HepG2 (cell line): ENCODE results near the gene GLYATL1B. TPM values are rescaled to one million over a fixed set of nuclear protein-coding genes. Genes with fewer than 3 reads are reported as not detected.

Experiments used
- ATAC-seq: fragments of 200-7000 bp; cut with Tn5 transposase; 3 replicates; pipeline ENCODE4 v1.9.1; 2020; ENCODE audit warnings: mild to moderate bottlenecking, moderate library complexity
- BruUV-seq: library from RNA; stranded (reverse); fragments of 400-500 nt; replicated peaks from 2 replicates; lab custom pipeline; 2021; lab: Mats Ljungman, UMichigan
- CTCF ChIA-PET: fragments of 300-600 bp; formaldehyde crosslinking; extraction: SDS; loops from one replicate; lab custom pipeline; 2021; ENCODE audit warnings: low total read pairs, inconsistent platforms, low intra/inter-chr PET ratio; lab: Yijun Ruan, JAX
- POLR2A ChIA-PET: fragments of 350-600 bp; sonication (Branson Sonifier 250); formaldehyde crosslinking; loops from one replicate; lab custom pipeline; 2020; ENCODE audit warnings: antibody characterized with exemption, inconsistent platforms; lab: Yijun Ruan, JAX
- DNase-seq: peaks from one replicate; pipeline ENCODE4 v3.0.0-alpha.2; 2015; ENCODE audit warnings: low spot score
- FAIRE-seq: peaks from 3 replicates; lab custom pipeline; 2011; peaks lifted over from hg19 to GRCh38; lab: Jason Lieb, UNC
- H2AFZ ChIP-seq: one replicate; pipeline ENCODE4 v1.6.1; 2011; ENCODE audit warnings: low read length, inconsistent platforms
- H3K27ac ChIP-seq: fragments of 300-600 bp; 3 replicates; pipeline ENCODE4 v1.8.0; 2011; ENCODE audit warnings: mixed run types, mild to moderate bottlenecking, mixed read lengths, low read length, inconsistent platforms; ENCODE audit not compliant: insufficient read depth; ENCODE audit errors: extremely low read length
- H3K27me3 ChIP-seq, 2 experiments: fragments of 200-600 bp in 1 of 2; 2 replicates in 1 of 2; 3 replicates in 1 of 2; pipeline versions ENCODE4 v1.6.0 to v1.8.0; 2011; ENCODE audit warnings: low read length in 2 of 2, mild to moderate bottlenecking in 2 of 2, moderate library complexity in 2 of 2, inconsistent platforms in 1 of 2; ENCODE audit not compliant: insufficient read depth in 2 of 2, control insufficient read depth in 1 of 2
- H3K36me3 ChIP-seq, 2 experiments: fragments of 200-600 bp in 1 of 2; replicated peaks in 1 of 2; 2 replicates in 1 of 2; 3 replicates in 1 of 2; pipeline versions ENCODE4 v1.5.1 to v1.8.0; 2011; ENCODE audit warnings: low read length in 2 of 2, inconsistent platforms in 1 of 2; ENCODE audit not compliant: insufficient read depth in 2 of 2, control insufficient read depth in 1 of 2
- H3K4me1 ChIP-seq: 2 replicates; pipeline ENCODE4 v1.5.1; 2012; ENCODE audit warnings: low read length, inconsistent platforms; ENCODE audit not compliant: insufficient read depth
- H3K4me2 ChIP-seq: 2 replicates; pipeline ENCODE4 v1.6.0; 2011; ENCODE audit warnings: low read depth, low read length, inconsistent platforms
- H3K4me3 ChIP-seq, 3 experiments: fragments of 200-600 bp in 1 of 3; sonication (generic), shearing (Covaris generic) in 1 of 3; replicated peaks in 1 of 3; 2 replicates each; pipeline ENCODE4 v1.5.1; 2011 to 2016; ENCODE audit warnings: low read length in 3 of 3, inconsistent platforms in 2 of 3, low read depth in 2 of 3, mild to moderate bottlenecking in 2 of 3, control low read depth in 1 of 3, mixed read lengths in 1 of 3; ENCODE audit not compliant: insufficient read depth in 1 of 3
- H3K79me2 ChIP-seq: one replicate; pipeline ENCODE4 v1.6.1; 2011; ENCODE audit warnings: low read length, inconsistent platforms; ENCODE audit not compliant: insufficient read depth
- H3K9ac ChIP-seq: 2 replicates; pipeline ENCODE4 v1.6.0; 2011; ENCODE audit warnings: mild to moderate bottlenecking, low read depth, low read length, inconsistent platforms; ENCODE audit not compliant: insufficient read depth
- H3K9me3 ChIP-seq: 2 replicates; pipeline ENCODE4 v1.5.1; 2012; ENCODE audit warnings: mild to moderate bottlenecking, low read length
- H4K20me1 ChIP-seq: 2 replicates; pipeline ENCODE4 v1.6.0; 2011; ENCODE audit warnings: inconsistent platforms, mild to moderate bottlenecking, low read length, moderate library complexity; ENCODE audit not compliant: insufficient read depth
- MAFF ChIP-seq: IDR thresholded peaks from 2 replicates; pipeline ENCODE4 v1.6.1; 2011; ENCODE audit warnings: low read depth, low read length, improper control_type of control experiment
- MAFK ChIP-seq, 2 experiments: IDR thresholded peaks in 1 of 2; conservative IDR thresholded peaks in 1 of 2; 2 replicates each; pipeline ENCODE4 v1.6.1; 2011; ENCODE audit warnings: improper control_type of control experiment in 2 of 2, low read length in 2 of 2
- PRMT3 ChIP-seq: sonication (generic); formaldehyde crosslinking; IDR thresholded peaks from 2 replicates; pipeline ENCODE4 v1.8.1; 2022; ENCODE audit warnings: low read depth, mild to moderate bottlenecking, moderate library complexity, missing genetic modification reagents, borderline replicate concordance
- ZNF337 ChIP-seq: sonication (generic); formaldehyde crosslinking; IDR thresholded peaks from 2 replicates; pipeline ENCODE4 v1.5.1; 2020; ENCODE audit warnings: missing genetic modification reagents, low read depth, mild to moderate bottlenecking, borderline replicate concordance
- ZNF354B ChIP-seq: sonication (generic); formaldehyde crosslinking; IDR thresholded peaks from 2 replicates; pipeline ENCODE4 v1.8.0; 2022; ENCODE audit warnings: mild to moderate bottlenecking, missing genetic modification reagents
- ZNF431 ChIP-seq: sonication (generic); formaldehyde crosslinking; IDR thresholded peaks from 2 replicates; pipeline ENCODE4 v1.9.0; 2022; ENCODE audit warnings: missing genetic modification reagents, low read depth, mild to moderate bottlenecking, borderline replicate concordance
- ZNF768 ChIP-seq: sonication (generic); formaldehyde crosslinking; IDR thresholded peaks from 2 replicates; pipeline ENCODE4 v1.4.0; 2020; ENCODE audit warnings: missing genetic modification reagents
- in situ Hi-C: cut with HindIII; loops from 2 replicates; pipeline ENCODE4 v1.10.0; 2017; ENCODE audit warnings: low pct_unique_long_range_greater_than_20kb; ENCODE audit not compliant: extremely low pct_ligation_motif_present
- intact Hi-C: fragments of 100-400 bp; cut with micrococcal nuclease; formaldehyde crosslinking; loops from one replicate; pipeline ENCODE4 v1.10.0; 2022; ENCODE audit not compliant: unreplicated experiment
- polyA plus RNA-seq, 8 experiments: library from polyadenylated mRNA; depleted of rRNA in 3 of 8; stranded (reverse) in 7 of 8; unstranded in 1 of 8; fragments of >200 nt; fragmentation: Illumina TruSeq in 4 of 8; extraction: Trizol in 4 of 8; gene quantifications; 2 replicates each; pipeline versions ENCODE4 v1.2.1 to v1.2.3, GENCODE V29; 2011 to 2016; ENCODE audit warnings: low read depth in 4 of 8, missing spikeins in 1 of 8, mixed read lengths in 1 of 8; ENCODE audit not compliant: insufficient read depth in 1 of 8
- total RNA-seq, 5 experiments: library from RNA; depleted of rRNA; stranded (reverse); fragments of >200 nt; fragmentation: Illumina TruSeq; extraction: Trizol; gene quantifications; 2 replicates each; pipeline ENCODE4 v1.2.3, GENCODE V29; 2016; ENCODE audit warnings: low read depth in 1 of 5
- TF ChIP-seq, protein P1 (sequence below): sonication (generic); formaldehyde crosslinking; IDR thresholded peaks from 2 replicates; pipeline ENCODE4 v1.4.0; 2020; ENCODE audit warnings: mild to moderate bottlenecking, missing genetic modification reagents

GLYATL1B gene
- total and polyA plus RNA-seq, 2 of the 13 experiments (the other 11 are each of a cell fraction or from before 2014, with no cell fraction given): not detected

- H3K36me3 ChIP-seq: peaks cover 0 to 17% of the 10 kb centered on the region in 2 experiments; a peak in 3 of 5 replicates
- no peaks in the 10 kb centered on the region for H3K79me2 ChIP-seq
- H3K27ac ChIP-seq: no peak overlapping the region
- ChIA-PET POLR2A (no interaction called here), CTCF (no interaction called here)
- H3K4me1 ChIP-seq: 0 out of 2 replicates have a peak, but pooled peaks cover 7% of the 10 kb centered on the region
- ATAC-seq: no peak
- no peak overlapping the region for H2AFZ ChIP-seq
- H3K27me3 ChIP-seq: no peaks in the 10 kb centered on the region
- TF ChIP-seq ZNF337: no peak
- TF ChIP-seq PRMT3 (CRISPR knock-in tag): no peak
- no peak for TF ChIP-seq ZNF354B
- no peak for TF ChIP-seq ZNF431 (CRISPR knock-in tag)
- peak; percentile 97 for TF ChIP-seq MAFF
- TF ChIP-seq ZNF768 (CRISPR knock-in tag): no peak
- TF ChIP-seq, protein P1, sequence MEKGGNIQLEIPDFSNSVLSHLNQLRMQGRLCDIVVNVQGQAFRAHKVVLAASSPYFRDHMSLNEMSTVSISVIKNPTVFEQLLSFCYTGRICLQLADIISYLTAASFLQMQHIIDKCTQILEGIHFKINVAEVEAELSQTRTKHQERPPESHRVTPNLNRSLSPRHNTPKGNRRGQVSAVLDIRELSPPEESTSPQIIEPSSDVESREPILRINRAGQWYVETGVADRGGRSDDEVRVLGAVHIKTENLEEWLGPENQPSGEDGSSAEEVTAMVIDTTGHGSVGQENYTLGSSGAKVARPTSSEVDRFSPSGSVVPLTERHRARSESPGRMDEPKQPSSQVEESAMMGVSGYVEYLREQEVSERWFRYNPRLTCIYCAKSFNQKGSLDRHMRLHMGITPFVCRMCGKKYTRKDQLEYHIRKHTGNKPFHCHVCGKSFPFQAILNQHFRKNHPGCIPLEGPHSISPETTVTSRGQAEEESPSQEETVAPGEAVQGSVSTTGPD (CRISPR knock-in tag): no peak
- peak; percentile 96 to 99 for TF ChIP-seq MAFK (conservative IDR thresholded peaks at IDR 0.05 in 1 of 2, IDR thresholded peaks at IDR 0.05 in 1 of 2; ENCODE audit: low read length in 2 of 2)
- BruUV-seq: no TSS peak
- H3K4me3 ChIP-seq: no peak overlapping the region
- DNase-seq: no peak
- no peak overlapping the region for H3K4me2 ChIP-seq
- intact Hi-C loops: no loop called here
- H3K9me3 ChIP-seq: peaks cover 24% of the 10 kb centered on the region
- FAIRE-seq: no peak
- no peaks in the 10 kb centered on the region for H4K20me1 ChIP-seq
- no peak overlapping the region for H3K9ac ChIP-seq
- in situ Hi-C loops: no loop called here
These were observed 33.7 kb downstream of the GLYATL1B start for GRCh38 chr11:59119826-59120225.
